Measurements from ENCODE around the gene TMX1. TPM values are rescaled to one million over a fixed set of nuclear protein-coding genes. Genes with fewer than 3 reads are reported as not detected.

Gene TMX1
- total RNA-seq, 2 donors from 2014 or later, result 43.2 to 47.8 TPM

GRCh38 chr14:51258280-51258679 lies 18.2 kb downstream of the TMX1 start:
- no peak overlapping the region for H3K27ac Mint-ChIP-seq
- ATAC-seq, result no peak
- peaks cover 11 to 14% of the 10 kb centered on the region in 2 donors for H3K4me1 Mint-ChIP-seq (ENCODE audit: low read depth in 2 of 2)
- peaks cover 25% of the 10 kb centered on the region for H3K36me3 Mint-ChIP-seq
- peaks cover 4% of the 10 kb centered on the region for H3K9me3 Mint-ChIP-seq
- DNase-seq (ENCODE audit: low spot score), result no peak
- H3K27me3 Mint-ChIP-seq, result no peaks in the 10 kb centered on the region
- H3K4me3 Mint-ChIP-seq, result no peak overlapping the region

- peaks cover 25% of the 10 kb centered on the region for H3K36me3 Mint-ChIP-seq
- peaks cover 11 to 14% of the 10 kb centered on the region in 2 donors for H3K4me1 Mint-ChIP-seq (ENCODE audit: low read depth in 2 of 2)
- no peak for ATAC-seq
- H3K27ac Mint-ChIP-seq, result no peak overlapping the region
- no peak for DNase-seq (ENCODE audit: low spot score)
- H3K27me3 Mint-ChIP-seq, result no peaks in the 10 kb centered on the region
- H3K4me3 Mint-ChIP-seq, result no peak overlapping the region
- H3K9me3 Mint-ChIP-seq, result peaks cover 4% of the 10 kb centered on the region
Observed at GRCh38 chr14:51258788-51259187, 18.7 kb downstream of the TMX1 start.

- ATAC-seq, result no peak
- Mint-ChIP-seq H3K4me1 (ENCODE audit: low read depth in 2 of 2) (peaks cover 11 to 14% of the 10 kb centered on the region in 2 donors), H3K27ac (no peak overlapping the region), H3K27me3 (no peaks in the 10 kb centered on the region), H3K4me3 (no peak overlapping the region), H3K9me3 (peaks cover 4% of the 10 kb centered on the region), H3K36me3 (peaks cover 25% of the 10 kb centered on the region)
- no peak for DNase-seq (ENCODE audit: low spot score)
Observed at GRCh38 chr14:51260225-51260624, 20.2 kb downstream of the TMX1 start.

GRCh38 chr14:51261151-51261550 lies 21.1 kb downstream of the TMX1 start:
- Mint-ChIP-seq H3K4me3 (no peak overlapping the region), H3K27me3 (no peaks in the 10 kb centered on the region), H3K4me1 (ENCODE audit: low read depth in 2 of 2) (peaks cover 11 to 14% of the 10 kb centered on the region in 2 donors), H3K27ac (peak overlapping the region in 1 of 2 donors; percentile 11), H3K36me3 (peaks cover 23% of the 10 kb centered on the region), H3K9me3 (peaks cover 4% of the 10 kb centered on the region)
- ATAC-seq, result no peak
- DNase-seq (ENCODE audit: low spot score), result no peak

- no peaks in the 10 kb centered on the region for H3K27me3 Mint-ChIP-seq
- ATAC-seq, result no peak
Observed at GRCh38 chr14:51262868-51263267, 22.8 kb downstream of the TMX1 start.

GRCh38 chr14:51269634-51270033 lies 29.6 kb downstream of the TMX1 start:
- no peak overlapping the region for H3K27ac Mint-ChIP-seq

More at GRCh38 chr14:51262868-51263267, 22.8 kb downstream of the TMX1 start:
- no peak for DNase-seq (ENCODE audit: low spot score)
- Mint-ChIP-seq H3K4me3 (no peak overlapping the region), H3K36me3 (peaks cover 19% of the 10 kb centered on the region), H3K27ac (no peak overlapping the region), H3K4me1 (ENCODE audit: low read depth in 2 of 2) (peaks cover 11 to 14% of the 10 kb centered on the region in 2 donors), H3K9me3 (peaks cover 4% of the 10 kb centered on the region)

GRCh38 chr14:51276605-51277004 lies 36.6 kb downstream of the TMX1 start:
- Mint-ChIP-seq H3K27ac (no peak overlapping the region), H3K27me3 (no peaks in the 10 kb centered on the region), H3K9me3 (no peaks in the 10 kb centered on the region), H3K36me3 (no peaks in the 10 kb centered on the region), H3K4me1 (ENCODE audit: low read depth in 2 of 2) (no peaks in the 10 kb centered on the region), H3K4me3 (no peak overlapping the region)
- DNase-seq (ENCODE audit: low spot score), result no peak
- no peak for ATAC-seq

More at GRCh38 chr14:51269634-51270033, 29.6 kb downstream of the TMX1 start:
- H3K36me3 Mint-ChIP-seq, result no peaks in the 10 kb centered on the region
- H3K4me3 Mint-ChIP-seq, result no peak overlapping the region
- ATAC-seq, result no peak
- no peak for DNase-seq (ENCODE audit: low spot score)
- no peaks in the 10 kb centered on the region for H3K9me3 Mint-ChIP-seq
- H3K27me3 Mint-ChIP-seq, result no peaks in the 10 kb centered on the region
- no peaks in the 10 kb centered on the region for H3K4me1 Mint-ChIP-seq (ENCODE audit: low read depth in 2 of 2)

GRCh38 chr14:51277753-51278415 lies 37.8 kb downstream of the TMX1 start:
- Mint-ChIP-seq H3K4me1 (ENCODE audit: low read depth in 2 of 2) (no peaks in the 10 kb centered on the region), H3K27me3 (no peaks in the 10 kb centered on the region), H3K27ac (no peak overlapping the region), H3K4me3 (no peak overlapping the region), H3K9me3 (no peaks in the 10 kb centered on the region), H3K36me3 (no peaks in the 10 kb centered on the region)
- DNase-seq (ENCODE audit: low spot score) (no peak), ATAC-seq (no peak)

- H3K9me3 Mint-ChIP-seq, result no peaks in the 10 kb centered on the region
- DNase-seq (ENCODE audit: low spot score), result no peak
- H3K27me3 Mint-ChIP-seq, result no peaks in the 10 kb centered on the region
- H3K36me3 Mint-ChIP-seq, result no peaks in the 10 kb centered on the region
- ATAC-seq, result no peak
- H3K4me1 Mint-ChIP-seq (ENCODE audit: low read depth in 2 of 2), result no peaks in the 10 kb centered on the region
- no peak overlapping the region for H3K4me3 Mint-ChIP-seq
- H3K27ac Mint-ChIP-seq, result no peak overlapping the region
Observed at GRCh38 chr14:51282517-51282916, 42.5 kb downstream of the TMX1 start.

- Mint-ChIP-seq H3K36me3 (no peaks in the 10 kb centered on the region), H3K9me3 (no peaks in the 10 kb centered on the region), H3K4me3 (no peak overlapping the region), H3K27me3 (no peaks in the 10 kb centered on the region), H3K27ac (no peak overlapping the region), H3K4me1 (ENCODE audit: low read depth in 2 of 2) (no peaks in the 10 kb centered on the region)
- DNase-seq (ENCODE audit: low spot score), result no peak
- ATAC-seq, result no peak
Observed at GRCh38 chr14:51283402-51284085, 43.5 kb downstream of the TMX1 start.

- Mint-ChIP-seq H3K9me3 (no peaks in the 10 kb centered on the region), H3K4me1 (ENCODE audit: low read depth in 2 of 2) (no peaks in the 10 kb centered on the region), H3K36me3 (no peaks in the 10 kb centered on the region), H3K27ac (no peak overlapping the region), H3K4me3 (no peak overlapping the region), H3K27me3 (no peaks in the 10 kb centered on the region)
- DNase-seq (ENCODE audit: low spot score), result no peak
- ATAC-seq, result no peak
Observed at GRCh38 chr14:51284241-51284640, 44.2 kb downstream of the TMX1 start.

- ATAC-seq, result no peak
- Mint-ChIP-seq H3K27ac (no peak overlapping the region), H3K9me3 (no peaks in the 10 kb centered on the region), H3K4me3 (no peak overlapping the region), H3K4me1 (ENCODE audit: low read depth in 2 of 2) (no peaks in the 10 kb centered on the region), H3K27me3 (no peaks in the 10 kb centered on the region), H3K36me3 (no peaks in the 10 kb centered on the region)
- DNase-seq (ENCODE audit: low spot score), result no peak
Observed at GRCh38 chr14:51285120-51285519, 45.1 kb downstream of the TMX1 start.

GRCh38 chr14:51289169-51289568 lies 49.1 kb downstream of the TMX1 start:
- no peaks in the 10 kb centered on the region for H3K27me3 Mint-ChIP-seq
- H3K9me3 Mint-ChIP-seq, result no peaks in the 10 kb centered on the region
- no peak overlapping the region for H3K4me3 Mint-ChIP-seq
- DNase-seq (ENCODE audit: low spot score) (no peak), ATAC-seq (no peak)
- no peaks in the 10 kb centered on the region for H3K4me1 Mint-ChIP-seq (ENCODE audit: low read depth in 2 of 2)
- no peak overlapping the region for H3K27ac Mint-ChIP-seq
- no peaks in the 10 kb centered on the region for H3K36me3 Mint-ChIP-seq

GRCh38 chr14:51290132-51290531 lies 50.1 kb downstream of the TMX1 start:
- H3K27ac Mint-ChIP-seq, result no peak overlapping the region

More at GRCh38 chr14:51290132-51290531, 50.1 kb downstream of the TMX1 start:
- ATAC-seq (no peak), DNase-seq (ENCODE audit: low spot score) (no peak)
- H3K4me3 Mint-ChIP-seq, result no peak overlapping the region
- H3K36me3 Mint-ChIP-seq, result no peaks in the 10 kb centered on the region
- no peaks in the 10 kb centered on the region for H3K4me1 Mint-ChIP-seq (ENCODE audit: low read depth in 2 of 2)
- H3K27me3 Mint-ChIP-seq, result no peaks in the 10 kb centered on the region
- H3K9me3 Mint-ChIP-seq, result no peaks in the 10 kb centered on the region
